GM19099 (cell line): ENCODE data around the gene TBXA2R.
A peak's percentile ranks its signal among the peaks of the same experiment; 100 is the strongest.

Source experiments
- POLR2A ChIP-seq: IDR thresholded peaks from 3 replicates; pipeline ENCODE4 v1.6.1; 2011; ENCODE audit warnings: low read depth; ENCODE audit not compliant: insufficient read length; ENCODE audit errors: extremely low read depth

The TBXA2R gene

DNA sequence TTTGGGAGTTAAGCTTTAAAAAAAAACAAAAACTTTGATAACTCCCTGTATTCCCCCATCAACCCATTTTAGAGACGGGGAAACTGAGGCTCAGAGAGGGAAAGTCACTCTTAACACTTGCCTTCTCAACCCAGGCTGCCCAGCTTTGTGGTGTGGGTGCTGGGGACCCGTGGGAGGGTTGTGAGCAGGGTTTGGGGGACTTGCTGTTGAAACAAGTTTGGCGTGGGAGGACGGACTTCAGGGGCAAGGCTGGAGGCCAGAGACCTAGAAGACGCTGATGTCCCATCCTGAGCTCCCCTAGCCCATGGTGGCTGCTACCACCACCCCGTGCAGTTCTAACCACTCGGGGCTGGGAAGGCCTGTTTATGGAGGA lies 20.7 kb upstream of the TBXA2R start:
- no peak for TF ChIP-seq POLR2A

DNA sequence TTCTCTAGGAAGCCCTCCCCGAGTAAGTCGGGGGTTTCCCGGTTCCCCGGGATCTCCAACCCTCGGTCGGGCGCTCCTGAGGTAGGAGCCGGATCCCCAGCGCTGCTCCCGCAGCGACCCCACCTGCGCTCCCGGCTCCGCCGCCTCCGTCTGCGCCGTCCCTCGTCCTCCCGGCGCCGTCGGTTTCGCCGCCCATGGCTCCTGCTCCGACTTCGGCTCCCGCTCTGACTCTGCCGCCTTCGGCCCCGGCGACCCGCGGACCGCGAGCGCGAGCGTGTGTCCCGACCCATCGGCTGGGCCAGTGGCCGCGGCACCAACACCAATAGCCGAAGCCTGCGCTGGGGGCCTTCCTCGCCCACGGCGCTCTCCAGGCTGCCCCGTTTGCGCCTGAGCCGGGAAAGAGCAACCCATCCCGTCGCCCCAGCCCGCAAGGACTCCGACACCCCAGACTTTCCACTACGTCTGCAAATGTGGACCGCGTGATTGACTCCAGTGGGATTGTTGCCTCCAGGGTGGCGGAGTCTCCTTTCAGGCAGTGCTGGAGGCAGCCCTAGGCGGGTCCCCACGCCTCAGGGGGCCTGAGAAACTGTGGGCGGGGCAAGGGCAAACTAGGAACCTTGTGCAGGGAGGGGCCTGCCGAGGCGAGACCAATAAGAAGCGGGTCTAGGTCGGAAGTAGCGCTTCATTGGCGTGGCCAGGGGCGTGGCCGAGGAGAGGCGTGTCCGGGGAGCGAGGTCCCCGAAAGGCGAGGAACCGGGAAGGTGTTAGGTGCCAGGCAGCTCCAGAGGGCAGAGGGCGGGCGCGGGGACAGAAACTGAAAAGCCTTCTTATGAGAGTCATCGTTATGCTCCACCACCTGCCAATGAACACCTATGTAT lies 20.0 kb upstream of the TBXA2R start, which contains the start of gene CACTIN:
CACTIN (minus strand) TSS at position 318 of the 878 bp plus-strand sequence; CDS start at position 290, 28 bp downstream.
- TF ChIP-seq POLR2A: peak; percentile 96

DNA sequence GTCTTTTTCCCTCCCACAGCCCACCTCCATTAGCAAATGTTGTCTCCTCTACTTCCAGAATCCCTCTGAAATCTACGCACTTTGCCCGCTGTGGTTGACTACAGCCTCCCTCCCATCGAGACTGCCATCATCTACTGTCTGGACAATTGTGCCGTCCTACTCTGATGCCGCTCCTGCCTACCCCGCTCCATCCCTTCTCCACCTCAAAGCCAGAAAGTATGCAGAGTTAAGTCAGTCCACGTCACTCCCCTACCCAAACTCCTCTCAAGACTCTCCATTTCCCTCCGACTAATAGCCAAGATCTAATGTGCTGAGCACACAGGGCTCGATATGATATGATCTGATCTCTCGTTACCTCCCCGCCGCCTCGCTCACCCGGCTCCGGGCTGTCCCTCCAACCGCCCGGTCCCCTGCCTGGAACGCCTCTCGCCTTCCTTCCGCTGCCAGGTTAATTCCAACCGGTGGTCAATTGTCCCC lies 19.4 kb upstream of the TBXA2R start:
- no peak for TF ChIP-seq POLR2A

DNA sequence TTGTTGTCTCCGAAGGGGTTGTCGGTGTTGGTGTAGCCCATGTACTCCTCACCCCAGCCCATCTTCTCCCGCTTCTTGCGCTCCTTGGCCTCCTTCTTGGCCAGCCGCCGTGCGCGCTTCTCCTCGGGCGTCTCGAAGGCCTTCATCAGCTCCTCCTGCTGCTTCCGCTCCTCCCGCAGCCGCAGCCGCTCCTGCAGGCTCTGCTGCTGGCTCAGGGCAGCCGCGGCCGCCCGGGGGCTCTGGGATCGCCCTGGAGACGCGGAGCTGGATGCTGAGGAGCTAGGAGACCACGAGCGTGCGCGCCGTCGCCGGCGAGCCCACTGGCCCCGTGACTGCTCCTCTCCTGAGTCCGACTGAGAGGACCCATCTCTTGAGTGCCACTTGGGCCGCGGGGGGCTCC lies 17.0 kb upstream of the TBXA2R start:
- TF ChIP-seq POLR2A: no peak

DNA sequence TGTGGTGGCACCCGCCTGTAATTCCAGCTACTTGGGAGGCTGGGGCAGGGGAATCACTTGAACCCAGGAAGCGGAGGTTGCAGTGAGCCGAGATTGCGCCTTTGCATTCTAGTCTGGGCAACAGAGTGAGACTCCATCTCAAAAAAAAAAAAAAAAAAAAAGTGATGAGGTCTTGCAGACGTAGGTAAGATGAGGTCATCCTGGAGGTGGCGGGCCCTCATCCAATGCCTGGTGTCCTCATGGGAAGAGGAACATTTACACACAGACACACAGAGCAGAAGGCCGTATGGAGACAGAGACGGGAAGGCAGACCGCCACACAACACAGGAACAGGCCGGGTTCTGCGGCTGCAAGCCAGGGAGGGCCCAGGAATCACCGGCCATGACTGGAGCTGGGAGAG lies 15.5 kb upstream of the TBXA2R start:
- TF ChIP-seq POLR2A: no peak

- no peak for TF ChIP-seq POLR2A
These were observed 15.0 kb upstream of the TBXA2R start for GRCh38 chr19:3621689-3622088.

DNA sequence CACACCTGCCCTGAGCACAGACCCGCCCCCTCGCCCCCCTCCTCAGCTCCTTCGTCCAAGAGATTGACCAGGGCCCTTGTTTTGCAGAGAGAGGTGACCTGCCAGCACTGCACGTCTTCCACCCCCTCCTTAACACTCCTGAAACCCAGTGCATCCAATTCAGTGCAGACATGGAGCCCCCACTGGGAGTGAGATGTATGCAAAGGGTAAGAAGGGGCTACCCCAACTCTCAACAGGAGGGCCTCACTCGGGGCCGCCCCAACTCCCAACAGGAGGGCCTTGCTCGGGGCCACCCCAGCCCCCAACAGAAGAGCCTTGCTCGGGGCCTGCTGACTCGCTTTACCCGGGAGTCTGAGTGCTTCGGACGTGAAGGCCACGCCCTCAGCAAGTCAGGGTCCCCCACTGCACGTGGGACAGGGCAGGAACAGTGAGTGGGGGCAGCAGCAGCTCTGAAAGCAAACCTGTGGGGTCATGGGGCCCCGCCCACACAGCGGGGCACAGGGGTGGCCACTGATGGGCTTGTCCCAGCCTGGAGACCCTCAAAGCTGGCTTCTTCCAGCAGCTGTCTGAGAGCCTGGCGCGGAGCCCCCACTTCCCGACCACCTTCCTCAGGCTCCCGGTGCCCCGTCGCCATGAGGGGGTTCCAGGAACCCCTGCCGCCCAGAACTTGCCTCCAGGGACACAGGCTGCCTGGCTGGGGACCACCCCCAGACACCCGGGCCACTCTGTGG lies 14.3 kb upstream of the TBXA2R start:
- no peak for TF ChIP-seq POLR2A

- TF ChIP-seq POLR2A: no peak
These were observed 13.6 kb upstream of the TBXA2R start for GRCh38 chr19:3620145-3620816.

GRCh38 chr19:3619631-3620012 lies 12.9 kb upstream of the TBXA2R start:
- no peak for TF ChIP-seq POLR2A

- TF ChIP-seq POLR2A: no peak
These were observed 12.3 kb upstream of the TBXA2R start for GRCh38 chr19:3618811-3619630.

DNA sequence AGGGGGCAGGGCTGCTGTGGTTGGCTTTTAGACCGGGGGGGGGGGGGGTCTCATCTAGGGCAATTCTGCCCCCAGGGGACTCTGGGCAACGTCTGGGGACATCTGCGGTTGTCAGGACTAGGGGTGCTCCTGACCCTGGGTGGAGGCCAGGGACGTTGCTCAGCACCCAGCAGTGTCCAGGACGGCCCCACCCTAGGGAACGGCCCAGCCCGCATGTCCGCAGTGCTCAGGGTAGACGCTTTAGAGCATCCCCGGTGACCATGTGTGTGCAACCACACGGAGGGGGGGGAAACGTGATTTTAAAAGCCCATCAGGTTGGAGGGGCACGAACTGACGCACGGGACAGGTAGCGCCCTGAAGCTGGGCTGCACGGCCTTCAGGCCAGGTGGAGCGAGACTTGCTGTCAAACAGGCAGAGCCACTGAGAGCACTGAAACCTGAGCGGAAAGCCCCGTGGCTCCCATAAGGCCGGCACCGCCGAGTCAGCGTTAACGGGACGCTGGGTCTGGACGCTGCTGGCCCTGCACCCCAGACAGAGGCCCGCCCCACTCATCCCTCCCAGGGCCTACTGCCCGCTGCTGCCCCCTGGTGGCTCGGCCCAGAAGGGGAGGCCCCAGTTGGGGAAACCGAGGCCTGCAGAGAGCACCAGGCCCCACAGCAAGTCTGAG lies 11.6 kb upstream of the TBXA2R start:
- TF ChIP-seq POLR2A: no peak

- TF ChIP-seq POLR2A: no peak
These were observed 10.8 kb upstream of the TBXA2R start for GRCh38 chr19:3617463-3617862.

DNA sequence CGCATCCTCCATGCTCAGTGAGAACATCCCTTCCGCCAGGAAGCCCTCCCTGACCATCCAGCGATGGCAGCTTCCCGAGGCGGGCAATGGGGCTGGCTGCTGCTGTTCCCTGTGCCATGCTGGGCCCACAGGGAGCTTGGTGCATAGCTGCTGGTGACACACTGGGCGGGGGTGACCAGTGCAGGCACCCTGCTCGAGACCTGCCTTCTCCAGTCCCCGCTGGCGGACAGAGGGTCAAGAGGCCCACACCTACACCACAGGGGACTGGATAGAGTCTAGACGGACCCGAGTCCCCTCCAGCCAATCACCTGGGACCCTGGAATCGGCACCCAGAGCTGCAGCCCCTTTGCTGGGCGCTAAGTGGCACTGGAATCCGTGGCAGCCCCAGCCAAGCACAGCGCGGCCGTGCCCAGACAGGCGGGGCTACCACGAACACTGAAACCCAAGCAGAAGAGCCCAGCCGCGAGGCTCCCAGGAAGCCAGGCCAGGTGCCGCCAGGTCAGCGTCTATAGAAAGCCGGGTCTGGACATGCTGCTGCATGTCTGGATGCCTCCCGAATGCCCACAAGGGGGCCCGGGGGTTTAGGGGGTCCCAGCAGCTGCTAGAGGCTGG lies 9.0 kb upstream of the TBXA2R start:
- TF ChIP-seq POLR2A: no peak
